Stomach (tissue), 4 donors: ENCODE results near the gene RNF166.

Experiments
- CTCF ChIP-seq, 7 experiments: fragments of 450-650 bp in 4 of 7; fragments of 200-600 bp in 3 of 7; sonication (generic) in 3 of 7; IDR thresholded peaks; one replicate each; pipeline ENCODE4 v1.5.1; 2016 to 2019; ENCODE audit warnings: antibody characterized with exemption in 7 of 7, control low read depth in 2 of 7, mild to moderate bottlenecking in 1 of 7
- EP300 ChIP-seq: sonication (generic); formaldehyde crosslinking; IDR thresholded peaks from one replicate; pipeline ENCODE4 v1.6.1; 2017; ENCODE audit warnings: antibody characterized with exemption
- POLR2AphosphoS5 ChIP-seq, 3 donors: sonication (generic); formaldehyde crosslinking; IDR thresholded peaks; one replicate each; pipeline ENCODE4 v1.6.1; 2016; ENCODE audit warnings: antibody characterized with exemption in 3 of 3

GRCh38 chr16:88736496-88736895, 30.3 kb upstream of the RNF166 start:
- no peak for TF ChIP-seq EP300
- no peak for TF ChIP-seq CTCF (IDR thresholded peaks at IDR 0.05)
- TF ChIP-seq POLR2AphosphoS5 (IDR thresholded peaks at IDR 0.05), result no peak
